HG02840 (cell line): ENCODE data around the gene CXCL16.
"Not testable (repeated sequence)": the region's sequence is repeated elsewhere in the genome, so short reads cannot be mapped to it uniquely, and the experiment has no call there.

Experiments
- ATAC-seq: cut with Tn5 transposase; IDR thresholded peaks from one replicate; pipeline ENCODE4 v1.9.1; 2021; ENCODE audit warnings: mild to moderate bottlenecking, moderate library complexity, moderate number of reproducible peaks; ENCODE audit not compliant: unreplicated experiment, low FRiP score

CXCL16 gene

DNA sequence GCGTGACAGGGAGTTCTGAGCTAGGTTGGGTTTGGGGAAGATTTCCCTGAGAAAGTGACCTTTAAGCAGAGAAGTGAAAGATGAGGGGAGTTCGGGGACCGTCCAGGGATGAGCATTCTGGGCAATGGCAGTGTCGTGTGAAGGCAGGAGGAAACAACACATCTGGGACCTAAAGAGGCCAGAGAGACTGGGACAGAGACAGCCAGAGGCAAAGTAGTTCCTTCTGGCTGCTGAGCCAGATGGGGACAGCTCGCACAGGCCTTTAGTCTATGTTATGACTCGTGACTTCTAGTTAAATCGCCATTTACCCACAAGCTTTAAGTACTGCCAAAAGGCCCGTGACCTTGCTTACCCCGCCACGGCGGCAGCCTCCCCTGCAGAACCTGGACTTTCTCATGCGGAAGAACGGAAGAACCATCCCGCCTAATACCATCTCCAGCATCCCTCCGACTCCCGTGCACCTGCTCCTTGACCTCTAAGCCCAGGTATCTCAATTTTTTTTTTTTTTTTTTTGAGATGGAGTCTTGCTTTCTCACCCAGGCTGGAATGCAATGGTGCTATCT lies 17.0 kb downstream of the CXCL16 start:
- ATAC-seq = no peak

DNA sequence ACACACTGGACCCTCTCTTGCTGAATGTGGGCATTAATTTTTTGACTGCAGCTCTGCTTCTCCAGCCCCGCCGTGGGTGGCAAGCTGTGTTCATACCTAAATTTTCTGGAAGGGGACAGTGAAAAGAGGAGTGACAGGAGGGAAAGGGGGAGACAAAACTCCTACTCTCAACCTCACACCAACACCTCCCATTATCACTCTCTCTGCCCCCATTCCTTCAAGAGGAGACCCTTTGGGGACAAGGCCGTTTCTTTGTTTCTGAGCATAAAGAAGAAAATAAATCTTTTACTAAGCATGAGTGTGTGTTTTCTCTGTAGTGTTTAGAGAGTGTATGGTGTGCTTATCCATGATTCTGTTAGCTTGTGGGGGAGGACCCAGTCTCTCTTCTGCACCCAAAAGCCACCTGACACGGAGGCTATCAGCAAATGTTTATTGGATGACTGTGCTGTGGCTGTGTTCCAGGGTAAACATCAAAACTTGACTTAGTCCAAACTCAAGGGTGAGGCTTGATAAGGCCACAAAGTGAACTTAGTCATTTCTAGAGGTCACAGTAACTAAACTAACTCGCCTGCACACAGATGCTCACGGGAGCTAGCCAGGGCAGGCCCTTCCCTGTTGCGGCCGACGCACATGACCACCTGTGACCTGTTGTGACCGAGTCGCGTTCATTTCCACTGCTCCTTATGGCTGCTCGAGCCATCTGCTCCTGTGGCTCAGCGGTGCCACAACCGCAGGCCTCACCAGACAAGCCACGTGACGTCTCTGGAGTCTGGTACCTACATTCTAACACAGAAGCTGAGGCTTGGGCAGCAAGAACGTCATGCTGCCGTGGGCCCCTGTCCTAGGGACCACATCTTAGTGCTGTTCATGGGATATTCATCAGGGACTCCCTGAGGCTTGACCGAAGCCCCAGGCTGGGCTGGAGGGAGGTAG lies 18.3 kb downstream of the CXCL16 start:
- no peak for ATAC-seq

DNA sequence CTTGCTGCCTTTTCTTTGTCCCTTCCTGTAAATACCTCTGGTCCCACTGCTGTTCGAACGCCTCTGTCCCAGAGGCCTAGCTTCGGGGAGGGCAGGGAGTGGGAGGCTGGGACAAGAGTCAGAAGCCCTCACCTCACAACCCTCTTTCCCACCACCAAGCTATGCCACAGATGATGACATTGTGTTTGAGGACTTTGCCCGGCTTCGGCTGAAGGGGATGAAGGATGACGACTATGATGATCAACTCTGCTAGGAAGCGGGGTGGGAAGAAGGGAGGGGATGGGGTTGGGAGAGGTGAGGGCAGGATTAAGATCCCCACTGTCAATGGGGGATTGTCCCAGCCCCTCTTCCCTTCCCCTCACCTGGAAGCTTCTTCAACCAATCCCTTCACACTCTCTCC lies 18.9 kb downstream of the CXCL16 start:
- no peak for ATAC-seq

DNA sequence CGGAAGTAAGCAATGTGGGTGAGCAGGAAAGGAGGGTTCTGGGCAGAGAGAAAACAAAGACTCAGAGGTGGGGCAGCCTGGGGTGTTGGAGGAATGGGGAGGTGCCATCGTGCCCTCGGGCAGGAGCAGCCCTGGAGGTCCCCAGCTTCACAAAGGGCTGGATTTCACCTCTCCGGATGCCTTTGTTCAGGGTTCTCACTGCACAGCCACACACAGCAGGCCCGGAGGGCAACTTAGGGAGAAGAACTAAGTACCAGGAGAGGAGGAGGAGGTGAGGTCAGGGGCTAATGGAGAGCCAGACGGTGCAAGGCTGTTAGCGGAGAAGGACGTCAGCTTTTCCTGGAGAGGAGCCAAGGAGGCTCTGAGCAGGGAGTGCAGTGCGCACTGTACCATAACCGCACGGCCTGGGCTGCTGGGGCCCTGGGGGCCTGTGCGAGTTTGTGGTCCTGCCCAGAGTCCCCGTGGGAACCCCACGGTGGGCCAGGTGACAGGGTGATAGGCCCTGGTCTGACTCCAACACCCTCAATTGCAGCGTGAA lies 20.0 kb downstream of the CXCL16 start:
- ATAC-seq = no peak

DNA sequence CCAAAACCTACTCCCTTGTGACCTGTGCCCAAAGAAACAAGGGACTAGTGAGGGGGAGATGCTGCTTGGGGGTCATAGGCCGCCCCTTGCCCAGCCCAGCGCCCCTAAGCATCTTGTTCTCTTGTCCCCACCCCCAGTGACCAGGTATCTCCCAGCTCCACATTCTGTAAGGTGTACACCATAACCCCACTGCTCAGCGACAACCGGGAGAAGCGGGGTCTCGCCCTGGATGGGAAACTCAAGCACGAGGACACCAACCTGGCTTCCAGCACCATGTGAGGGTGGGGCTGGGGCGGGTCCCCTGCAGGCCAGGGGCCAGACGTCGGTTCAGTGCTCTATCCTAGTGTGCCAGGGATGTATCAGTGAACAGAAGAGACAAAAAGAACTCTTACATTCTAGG lies 20.6 kb downstream of the CXCL16 start:
- no peak for ATAC-seq

DNA sequence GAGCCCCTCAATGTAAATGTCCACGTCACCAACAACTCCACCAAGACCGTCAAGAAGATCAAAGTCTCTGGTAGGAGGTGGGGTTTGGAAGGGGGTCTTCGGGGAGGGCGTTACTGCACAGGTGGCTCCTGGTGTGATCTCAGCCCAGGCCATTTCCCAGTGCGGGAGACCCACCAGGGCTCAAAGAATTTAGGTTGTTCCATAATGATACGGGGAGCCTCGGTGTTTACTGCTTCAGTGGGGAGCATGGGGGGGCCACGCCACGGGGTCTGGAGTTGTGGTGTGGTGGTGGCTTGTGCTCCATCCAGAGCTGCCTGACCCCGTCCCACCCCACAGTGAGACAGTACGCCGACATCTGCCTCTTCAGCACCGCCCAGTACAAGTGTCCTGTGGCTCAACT lies 21.5 kb downstream of the CXCL16 start:
- no peak for ATAC-seq

DNA sequence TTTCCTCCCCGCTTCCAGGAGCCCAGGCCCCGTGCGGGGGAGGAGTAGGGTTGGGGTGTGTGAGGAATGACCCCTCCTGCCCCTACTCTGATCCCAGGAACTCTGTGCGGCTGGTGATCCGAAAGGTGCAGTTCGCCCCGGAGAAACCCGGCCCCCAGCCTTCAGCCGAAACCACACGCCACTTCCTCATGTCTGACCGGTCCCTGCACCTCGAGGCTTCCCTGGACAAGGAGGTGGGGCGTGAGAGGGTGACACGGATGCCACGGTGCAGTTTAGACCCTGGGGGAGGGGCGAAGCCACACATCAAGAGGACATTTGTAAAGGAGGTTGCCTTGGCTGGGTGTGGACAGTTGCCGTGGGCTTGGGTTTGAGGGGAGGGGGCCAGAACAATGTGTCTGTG lies 21.9 kb downstream of the CXCL16 start:
- ATAC-seq = no peak

DNA sequence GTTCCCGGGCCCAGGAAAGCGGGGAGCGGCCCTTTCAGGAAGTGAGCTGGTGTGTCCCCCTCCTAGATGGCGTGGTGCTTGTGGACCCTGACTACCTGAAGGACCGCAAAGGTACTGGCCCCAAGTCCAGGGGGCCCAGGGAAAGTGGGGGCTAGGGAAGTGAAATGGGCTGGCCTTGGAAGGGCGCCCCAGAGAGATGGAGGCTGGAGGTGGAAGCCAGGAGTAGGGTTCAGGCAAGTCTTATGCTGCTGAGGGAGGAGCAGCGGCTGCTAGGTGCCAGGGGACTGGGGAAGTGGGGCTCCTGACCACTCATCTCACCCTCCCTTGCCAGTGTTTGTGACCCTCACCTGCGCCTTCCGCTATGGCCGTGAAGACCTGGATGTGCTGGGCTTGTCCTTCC lies 23.6 kb downstream of the CXCL16 start:
- ATAC-seq = no peak

DNA sequence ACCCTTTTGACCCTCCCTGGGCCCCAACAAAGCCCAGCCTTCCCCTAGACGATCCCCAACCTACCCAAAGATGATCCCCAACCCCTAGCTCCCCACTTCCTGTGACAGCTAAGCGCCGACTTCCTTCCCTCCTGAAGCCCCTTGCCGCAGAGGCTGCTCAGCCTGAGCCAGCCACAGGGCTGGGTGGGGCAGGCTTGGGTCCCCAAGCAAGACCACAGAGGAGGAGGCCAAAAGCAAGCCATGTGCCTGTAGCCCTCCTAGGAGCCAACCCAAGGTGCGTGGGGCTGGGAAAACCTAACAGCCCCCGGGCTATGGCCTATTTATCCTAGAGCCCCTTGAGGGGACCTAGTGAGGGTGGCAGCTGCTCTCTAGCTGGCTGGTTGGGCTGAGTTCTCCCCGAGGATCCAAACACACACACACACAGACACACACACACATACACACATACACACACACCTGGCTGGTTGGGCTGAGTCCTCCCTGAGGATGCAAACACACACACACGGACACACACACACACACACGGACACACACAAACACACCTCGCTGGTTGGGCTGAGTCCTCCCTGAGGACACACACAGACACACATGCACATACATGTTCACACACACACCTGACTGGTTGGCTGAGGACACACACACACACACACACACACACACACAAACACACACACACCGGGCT lies 24.5 kb downstream of the CXCL16 start:
- ATAC-seq = no peak

DNA sequence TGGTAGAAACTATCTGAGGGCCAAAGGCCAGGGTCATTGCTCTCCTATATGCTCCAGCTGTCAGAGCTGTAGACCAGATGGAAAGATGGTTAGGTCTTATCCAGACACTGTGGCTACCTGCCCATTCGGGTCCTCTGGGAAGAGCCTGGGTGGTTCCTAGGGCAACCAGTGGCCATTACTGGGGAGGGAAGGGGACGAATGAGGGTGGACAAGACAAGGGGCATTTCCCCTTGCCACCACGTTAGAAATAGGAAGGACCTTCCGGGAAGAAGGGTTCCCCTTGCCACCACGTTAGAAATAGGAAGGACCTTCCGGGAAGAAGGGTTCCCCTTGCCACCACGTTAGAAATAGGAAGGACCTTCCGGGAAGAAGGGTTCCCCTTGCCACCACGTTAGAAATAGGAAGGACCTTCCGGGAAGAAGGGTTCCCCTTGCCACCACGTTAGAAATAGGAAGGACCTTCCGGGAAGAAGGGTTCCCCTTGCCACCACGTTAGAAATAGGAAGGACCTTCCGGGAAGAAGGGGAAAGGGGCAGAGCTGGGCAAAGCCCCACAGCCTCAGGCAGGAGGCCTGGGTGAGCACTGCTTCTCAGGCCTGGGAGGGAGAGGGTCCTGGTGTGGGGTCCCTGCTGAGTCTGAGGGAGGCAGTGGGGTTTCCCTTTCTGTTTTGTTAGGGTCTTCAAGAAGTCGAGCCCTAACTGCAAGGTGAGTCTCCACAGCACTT lies 25.2 kb downstream of the CXCL16 start:
- not testable (repeated sequence) for ATAC-seq

DNA sequence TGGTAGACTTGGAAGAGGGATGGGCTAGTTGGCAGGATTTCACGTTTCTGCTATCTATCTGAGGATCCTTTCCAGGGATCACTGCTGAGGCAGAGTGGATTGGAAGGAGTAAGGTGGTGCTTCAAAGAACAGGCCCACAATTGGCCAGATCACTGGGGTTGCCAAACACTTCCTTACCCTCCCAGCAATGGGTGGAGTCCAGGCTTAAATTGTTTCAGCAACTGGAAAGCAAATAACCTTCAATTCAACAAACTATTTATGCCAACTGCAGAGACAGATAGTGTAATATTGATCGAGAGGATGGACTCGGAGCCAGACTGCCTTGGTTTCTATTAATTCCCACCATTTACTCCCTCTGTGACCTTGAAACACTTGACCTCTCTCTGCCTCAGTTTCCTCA lies 27.2 kb downstream of the CXCL16 start:
- ATAC-seq = no peak

DNA sequence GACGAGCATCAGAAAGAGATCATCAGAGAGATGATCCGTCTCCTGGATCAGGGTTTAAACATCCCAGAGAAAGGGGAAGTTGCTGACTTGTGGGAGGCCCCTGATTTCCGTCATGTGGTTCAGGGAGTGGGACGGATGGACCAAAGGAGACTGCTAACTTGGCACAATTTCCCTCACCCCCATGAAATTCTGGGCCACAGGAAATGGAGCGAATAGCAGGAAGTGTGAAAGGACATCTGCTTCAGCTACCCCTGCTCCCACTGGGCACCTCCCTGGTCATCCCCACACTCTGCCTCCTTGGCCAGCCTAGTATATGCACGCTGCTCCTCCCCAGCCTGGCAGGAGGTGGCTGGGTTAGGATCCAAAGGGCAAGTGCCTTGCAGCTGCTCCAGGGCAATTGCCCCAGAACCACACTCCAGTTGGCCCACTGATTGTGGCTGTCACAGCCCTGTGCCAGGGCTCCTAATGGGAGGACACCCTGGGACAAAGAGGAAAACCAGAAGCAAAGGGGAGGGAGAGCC lies 28.0 kb downstream of the CXCL16 start:
- ATAC-seq = no peak

DNA sequence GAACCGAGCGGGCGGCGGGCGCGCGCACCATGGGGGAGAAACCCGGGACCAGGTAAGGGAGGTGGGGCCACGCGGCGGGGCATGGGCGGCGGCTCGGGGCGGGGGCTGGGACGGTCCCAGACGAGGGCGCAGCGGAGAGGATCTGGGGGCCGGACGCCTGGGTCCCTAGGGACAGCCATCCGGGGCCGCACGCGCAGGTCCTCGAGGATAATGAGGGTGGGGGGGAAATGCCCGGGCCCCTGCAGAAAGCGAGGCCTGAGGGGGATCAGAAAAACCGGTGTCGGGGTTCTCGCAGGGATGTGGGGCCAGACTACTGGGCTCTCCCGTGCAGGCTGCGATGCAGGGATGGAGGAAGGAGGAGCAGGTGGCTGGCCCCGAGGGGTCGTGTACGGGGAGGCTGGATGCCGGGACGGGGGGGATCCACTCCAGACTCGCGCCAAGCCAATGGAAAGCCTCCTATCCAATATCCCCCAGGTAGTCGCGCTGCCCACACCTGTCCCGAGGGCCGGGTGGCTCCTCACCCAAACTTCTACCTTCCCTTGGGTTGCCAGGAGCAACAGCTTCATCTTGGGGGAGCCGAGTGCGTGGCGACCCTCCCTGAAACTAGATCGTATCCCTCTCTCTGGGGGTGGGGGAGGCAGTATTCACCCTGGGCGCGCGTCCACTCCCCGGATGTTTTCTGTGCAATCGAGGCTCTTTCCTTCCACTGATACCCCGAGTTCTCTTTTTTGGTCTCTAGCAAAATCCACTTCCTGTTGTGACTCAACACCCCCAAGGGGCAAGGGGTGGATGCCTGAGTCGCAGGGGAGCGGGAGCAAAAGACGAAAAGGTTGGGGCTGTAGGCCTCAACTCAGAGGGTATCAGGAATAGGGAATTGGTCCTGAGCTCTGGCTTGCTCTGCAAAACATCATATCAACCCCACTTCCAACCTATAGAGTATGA lies 28.8 kb downstream of the CXCL16 start:
- ATAC-seq = peak; percentile 6

DNA sequence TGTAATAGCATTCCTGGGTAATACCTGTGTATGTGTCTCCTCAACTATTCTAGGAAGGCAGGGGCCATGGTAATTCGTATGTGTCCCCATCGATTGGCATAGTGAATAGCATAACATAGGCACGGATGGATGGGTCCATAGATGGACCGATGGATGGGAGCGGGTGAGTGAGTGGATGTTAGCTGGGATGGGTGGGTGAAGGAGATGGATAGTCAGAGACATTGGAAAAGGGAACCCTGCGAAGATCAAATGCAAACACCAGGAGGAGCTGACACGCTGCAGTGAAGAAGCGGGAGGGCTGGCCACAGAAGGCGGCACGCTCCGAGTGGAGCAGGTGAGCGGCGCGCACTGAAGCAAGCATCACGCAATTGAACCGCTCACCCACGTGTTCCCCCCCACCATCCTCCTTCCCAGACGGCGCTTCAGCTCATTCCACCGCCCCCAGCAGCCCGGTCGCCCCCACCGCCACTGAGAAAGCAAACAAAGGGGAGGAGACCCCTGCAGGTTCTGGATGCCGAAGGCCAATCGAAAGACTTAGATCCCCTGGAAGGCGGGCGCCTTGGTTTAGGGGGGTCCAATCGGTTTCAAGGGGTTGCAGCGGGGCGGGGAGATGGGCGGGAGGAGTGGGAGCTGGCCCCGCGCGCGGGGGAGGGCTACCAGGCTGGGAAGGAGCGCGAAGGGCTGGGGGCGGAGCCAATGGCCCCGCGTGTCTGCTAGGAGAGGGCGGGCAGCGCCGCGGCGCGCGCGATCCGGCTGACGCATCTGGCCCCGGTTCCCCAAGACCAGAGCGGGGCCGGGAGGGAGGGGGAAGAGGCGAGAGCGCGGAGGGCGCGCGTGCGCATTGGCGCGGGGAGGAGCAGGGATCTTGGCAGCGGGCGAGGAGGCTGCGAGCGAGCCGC lies 29.7 kb downstream of the CXCL16 start, which contains the start of gene ARRB2:
TSS of gene ARRB2 (plus strand) at position 839 of the 899 bp plus-strand sequence. CDS start 90 bp downstream, outside the sequence.
- ATAC-seq = peak; percentile 83

DNA sequence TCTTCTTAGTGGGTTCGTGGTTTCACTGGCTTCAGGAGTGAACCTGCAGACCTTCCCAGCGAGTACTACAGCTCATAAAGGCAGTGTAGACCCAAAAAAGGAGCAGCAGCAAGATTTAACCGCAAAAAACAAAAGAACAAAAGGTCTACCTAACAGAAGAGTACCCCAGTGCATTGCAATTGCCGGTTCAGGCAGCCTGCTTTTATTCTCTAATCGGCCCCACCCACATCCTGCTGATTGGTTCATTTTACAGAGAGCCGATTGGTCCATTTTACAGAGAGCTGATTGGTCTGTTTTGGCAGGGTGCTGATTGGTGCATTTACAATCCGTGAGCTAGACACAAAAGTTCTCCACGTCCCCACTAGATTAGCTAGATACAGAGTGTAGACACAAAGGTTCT lies 31.3 kb downstream of the CXCL16 start:
- ATAC-seq = no peak

DNA sequence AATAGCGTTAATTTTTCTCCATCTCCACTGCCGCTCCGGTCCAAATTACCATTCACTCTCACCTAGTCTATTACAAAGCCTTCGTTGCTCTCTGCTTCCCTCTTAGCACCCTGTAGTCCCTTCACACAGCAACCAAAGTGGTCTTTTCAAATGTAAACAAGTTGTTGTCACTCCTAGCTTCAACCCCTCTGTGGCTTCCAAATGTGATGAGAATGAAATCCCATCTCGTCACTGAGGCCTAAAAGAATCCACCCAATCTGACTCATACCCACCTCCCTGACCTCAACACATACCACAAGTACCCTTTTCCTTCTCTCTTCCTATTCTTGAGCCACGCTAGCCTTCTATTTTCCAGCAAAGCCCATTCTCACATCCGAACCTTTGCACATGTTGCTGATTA lies 33.6 kb downstream of the CXCL16 start:
- no peak for ATAC-seq

DNA sequence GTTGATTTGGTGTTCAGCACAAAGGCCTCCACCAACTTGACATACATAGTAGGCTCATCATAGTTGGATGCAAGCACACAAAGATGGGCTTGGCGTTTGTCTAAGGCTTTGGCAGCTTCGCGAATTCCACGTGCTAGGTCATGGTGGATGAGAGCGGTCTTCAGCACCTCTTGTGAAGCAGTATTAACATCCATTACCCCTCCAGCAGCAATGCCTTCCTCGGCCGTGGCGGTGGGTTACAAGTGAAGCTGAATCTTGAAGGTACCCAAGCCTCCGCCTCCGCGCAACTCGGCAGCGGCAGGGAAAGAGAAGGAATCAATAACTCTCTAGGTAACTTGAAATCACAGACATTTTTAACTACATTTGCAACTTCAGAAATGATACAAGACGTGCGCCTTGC lies 34.7 kb downstream of the CXCL16 start:
- no peak for ATAC-seq

DNA sequence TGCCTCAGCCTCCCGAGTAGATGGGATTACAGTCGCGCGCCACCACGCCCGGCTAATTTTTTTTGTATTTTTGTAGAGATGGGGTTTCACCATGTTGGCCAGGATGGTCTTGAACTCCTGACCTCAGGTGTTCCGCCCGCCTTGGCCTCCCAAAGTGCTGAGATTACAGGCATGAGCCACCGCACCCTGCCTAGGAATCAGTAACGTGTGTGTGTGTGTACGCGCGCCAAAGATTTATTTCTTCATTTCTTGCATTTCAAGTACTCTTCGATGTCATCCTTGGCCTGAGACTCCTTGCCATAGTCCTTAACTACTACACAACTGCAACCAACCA lies 35.2 kb downstream of the CXCL16 start:
- ATAC-seq = not testable (repeated sequence)
